ENCODE measurements around the gene DCLK1.
"Not testable (repeated sequence)": the region's sequence is repeated elsewhere in the genome, so short reads cannot be mapped to it uniquely, and the experiment has no call there.

Gene DCLK1

DNA sequence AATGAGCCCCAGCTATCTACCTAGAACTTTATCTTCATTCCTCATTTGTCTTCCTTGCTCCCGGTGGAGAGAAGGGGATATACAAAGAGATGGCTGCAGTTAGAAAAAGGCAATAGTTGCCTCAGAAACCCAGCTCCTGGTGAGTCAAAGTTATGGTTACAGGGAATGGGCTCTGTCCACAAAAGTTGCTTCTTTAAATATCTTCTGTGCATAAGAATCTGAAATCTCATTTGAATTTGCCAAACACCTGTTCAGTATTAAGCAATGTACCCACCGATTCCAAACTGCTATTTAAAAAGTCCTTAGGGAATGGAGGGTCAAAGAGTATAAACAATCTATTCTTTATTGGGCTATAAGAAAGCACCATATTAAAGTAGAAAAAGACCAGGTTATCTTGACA is 48.4 kb downstream of the DCLK1 start:
- no peak for DNase-seq

DNA sequence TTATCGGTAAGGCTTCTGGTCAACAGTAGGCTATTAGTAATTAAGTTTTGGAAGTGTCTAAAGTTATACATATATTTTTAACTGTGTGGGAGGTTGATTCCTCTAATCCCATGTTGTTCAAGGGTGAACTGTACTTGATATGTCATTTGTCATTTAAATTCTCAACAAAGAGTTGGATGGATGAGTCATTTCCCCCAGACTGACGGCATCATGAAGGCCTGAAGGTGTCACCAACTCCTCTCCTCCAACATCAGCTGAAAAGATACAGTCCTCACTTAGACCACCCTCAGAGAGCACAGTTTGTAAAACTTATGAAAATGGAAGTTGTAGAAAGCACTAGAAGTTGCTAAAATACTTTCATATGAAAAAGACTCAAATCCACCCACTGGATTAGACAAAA is 48.8 kb downstream of the DCLK1 start:
- DNase-seq = no peak

DNA sequence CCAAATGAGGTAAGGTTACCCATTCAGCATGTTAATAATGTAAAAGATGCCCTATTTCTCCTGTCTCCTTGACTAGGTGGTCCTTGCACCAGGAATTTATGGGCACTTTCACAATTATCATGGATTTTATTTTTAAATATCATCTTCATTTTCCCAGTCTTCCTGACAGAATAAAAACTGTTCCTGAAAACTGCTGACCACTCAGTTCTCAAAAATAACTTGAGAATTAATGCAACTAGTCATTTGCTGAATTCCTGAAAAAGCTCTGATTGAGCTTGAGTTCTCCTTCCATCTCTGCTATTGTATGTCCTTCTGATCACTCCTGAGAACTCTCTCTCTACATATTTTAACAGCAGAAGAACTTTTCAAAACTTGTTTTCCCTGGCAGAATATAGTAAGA is 55.0 kb downstream of the DCLK1 start:
- DNase-seq = no peak

DNA sequence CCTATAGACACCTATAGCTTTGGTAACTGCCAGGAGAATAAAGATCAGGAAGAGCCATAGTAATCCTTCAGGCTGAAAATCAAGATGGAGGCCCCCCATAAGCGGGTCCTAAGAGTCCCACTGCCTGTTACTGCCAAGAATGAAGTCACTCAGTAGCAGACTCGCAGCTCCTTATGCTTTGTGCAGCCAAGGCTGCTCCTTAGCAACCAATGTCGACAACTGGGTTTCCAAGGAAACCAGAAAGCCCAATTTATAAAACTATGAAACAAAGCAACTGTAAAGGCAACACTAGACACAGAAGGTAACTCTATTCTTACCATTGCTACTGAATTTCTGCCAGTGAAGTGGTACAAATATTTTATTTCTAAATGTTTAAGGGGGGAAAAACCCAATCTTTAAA is 56.5 kb downstream of the DCLK1 start:
- no peak for DNase-seq

- DNase-seq = no peak
These were observed 58.8 kb downstream of the DCLK1 start for GRCh38 chr13:36072152-36072935.

DNA sequence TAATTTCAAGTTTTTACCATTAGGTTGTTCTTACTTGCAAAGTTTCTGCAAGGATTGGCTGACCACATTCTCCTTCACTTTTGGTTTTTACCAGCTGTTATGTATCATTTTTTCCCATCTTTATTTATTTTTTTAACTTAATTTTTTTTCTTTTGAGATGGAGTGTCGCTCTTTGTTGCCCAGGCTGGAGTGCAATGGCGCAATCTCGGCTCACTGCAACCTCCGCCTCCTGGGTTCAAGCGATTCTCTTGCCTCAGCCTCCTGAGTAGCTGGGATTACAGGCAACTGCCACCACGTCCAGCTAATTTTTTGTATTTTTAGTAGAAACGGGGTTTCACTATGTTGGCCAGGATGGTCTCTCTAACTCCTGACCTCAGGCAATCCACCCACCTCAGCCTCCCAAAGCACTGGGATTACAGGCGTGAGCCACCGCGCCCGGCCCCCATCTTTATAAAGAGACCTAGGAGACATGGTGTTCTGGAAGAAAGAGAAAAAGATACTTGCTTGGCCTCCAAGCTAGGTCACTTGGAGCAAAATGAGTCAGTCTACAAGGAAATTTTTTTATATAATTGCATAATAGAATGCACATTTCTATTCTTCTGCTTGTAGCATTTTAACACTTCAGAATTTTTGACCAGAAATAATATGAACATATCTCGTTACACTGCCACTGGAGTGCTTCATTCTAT is 60.5 kb downstream of the DCLK1 start:
- DNase-seq = not testable (repeated sequence)

DNA sequence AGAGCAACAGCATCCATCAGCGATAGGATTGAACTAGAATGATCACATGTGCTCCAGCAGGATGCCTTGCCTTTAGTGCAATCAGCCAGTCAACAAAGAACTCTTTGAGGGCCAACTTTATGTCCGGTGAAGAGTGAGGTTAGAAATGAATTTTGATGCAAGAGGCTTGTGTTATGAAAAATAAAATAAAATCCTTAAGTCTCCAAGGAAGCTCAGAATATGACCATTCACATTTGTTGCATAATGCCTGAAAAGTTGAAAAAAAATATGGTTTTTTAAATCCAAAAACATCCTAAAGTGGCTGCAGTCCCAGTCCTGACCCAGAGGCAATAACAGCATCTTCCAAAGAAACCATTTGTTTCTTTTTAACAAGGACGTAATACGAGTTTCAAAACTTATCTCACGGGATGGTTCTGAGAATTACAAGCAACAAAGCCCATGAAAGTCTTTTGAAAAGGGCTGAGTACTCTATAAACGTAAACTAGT is 61.3 kb downstream of the DCLK1 start:
- no peak for DNase-seq

- no peak for DNase-seq
These were observed 62.2 kb downstream of the DCLK1 start for GRCh38 chr13:36068991-36069390.

- no peak for DNase-seq
These were observed 62.6 kb downstream of the DCLK1 start for GRCh38 chr13:36068566-36068965.

DNA sequence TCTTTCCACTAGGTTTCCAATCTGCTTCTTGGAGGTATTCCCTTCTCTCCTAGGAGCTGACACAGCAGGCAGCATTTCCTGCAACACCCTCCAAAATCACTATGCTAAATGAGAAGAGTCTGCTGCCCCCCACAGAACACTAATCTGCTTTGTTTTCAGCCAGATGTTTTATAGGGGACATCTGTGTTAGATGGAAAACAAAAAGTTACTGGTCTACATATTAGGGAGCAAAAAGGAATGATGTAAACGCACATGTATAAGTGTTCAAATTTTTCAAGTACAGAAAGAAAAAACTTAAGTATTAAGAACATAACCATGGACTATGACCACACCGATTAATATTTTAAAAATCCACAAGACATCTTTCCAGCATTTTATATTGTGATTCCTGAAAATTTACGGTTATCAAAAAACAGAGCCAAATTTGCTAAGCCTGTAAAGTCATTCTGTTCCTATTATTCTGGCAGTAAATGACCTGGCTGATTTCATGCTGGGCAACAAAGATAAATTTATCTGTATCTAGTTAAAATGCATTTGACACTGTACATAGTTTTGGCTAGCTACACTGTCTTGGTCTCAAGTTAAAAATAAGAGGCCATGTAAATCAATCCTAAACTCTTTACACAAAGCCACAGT is 63.3 kb downstream of the DCLK1 start:
- DNase-seq = no peak

- DNase-seq = no peak
These were observed 68.9 kb downstream of the DCLK1 start for GRCh38 chr13:36062249-36062648.

GRCh38 chr13:36061621-36062020 is 69.6 kb downstream of the DCLK1 start:
- DNase-seq = no peak

GRCh38 chr13:36061054-36061453 is 70.1 kb downstream of the DCLK1 start:
- no peak for DNase-seq

GRCh38 chr13:36059321-36059720 is 71.9 kb downstream of the DCLK1 start:
- no peak for DNase-seq

GRCh38 chr13:36058116-36058515 is 73.1 kb downstream of the DCLK1 start:
- DNase-seq = no peak

GRCh38 chr13:36057547-36057946 is 73.6 kb downstream of the DCLK1 start:
- no peak for DNase-seq

- peak; percentile 1 to 12 for DNase-seq
These were observed 74.1 kb downstream of the DCLK1 start for GRCh38 chr13:36057041-36057440.

GRCh38 chr13:36055366-36055765 is 75.8 kb downstream of the DCLK1 start:
- DNase-seq = no peak

- no peak for DNase-seq
These were observed 77.1 kb downstream of the DCLK1 start for GRCh38 chr13:36054041-36054440.

- no peak for DNase-seq
These were observed 80.1 kb downstream of the DCLK1 start for GRCh38 chr13:36051082-36051481.

GRCh38 chr13:36046672-36047071 is 84.5 kb downstream of the DCLK1 start:
- no peak for DNase-seq

DNA sequence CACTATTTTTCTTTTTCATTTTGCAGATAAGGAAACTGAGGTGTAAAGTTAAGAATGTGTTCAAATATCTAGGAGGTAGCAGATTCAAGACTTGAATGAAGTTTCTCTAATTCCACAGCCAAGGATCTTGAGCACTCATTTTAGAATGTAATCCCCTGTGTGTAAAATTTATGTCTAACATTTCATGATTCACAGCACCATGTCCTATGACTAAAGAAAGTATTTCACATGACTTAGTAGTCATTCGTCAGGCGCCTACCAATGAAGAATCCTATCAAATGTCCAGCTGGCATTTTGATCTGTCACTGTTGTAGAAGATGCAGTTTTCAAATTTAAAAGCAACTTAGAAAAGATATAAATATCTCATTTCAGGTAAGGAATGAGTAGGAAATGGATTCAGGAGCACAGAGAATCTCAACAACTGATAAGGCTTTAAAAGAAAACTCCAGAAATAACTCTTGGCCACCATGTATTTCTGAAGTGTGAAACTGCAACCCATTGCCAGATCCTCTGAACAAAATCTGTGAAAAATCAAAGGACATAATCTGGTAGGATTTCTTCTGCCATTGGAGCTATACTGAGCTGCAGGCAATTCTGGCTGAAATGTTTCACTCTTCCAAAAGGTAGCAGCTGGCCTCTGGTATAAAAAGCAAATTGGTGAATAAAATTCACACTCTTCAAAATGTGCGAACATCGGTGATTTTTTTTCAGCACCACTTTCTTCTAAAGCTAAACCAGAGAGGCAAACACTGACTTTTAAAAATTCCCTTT is 92.2 kb downstream of the DCLK1 start:
- DNase-seq = no peak

DNA sequence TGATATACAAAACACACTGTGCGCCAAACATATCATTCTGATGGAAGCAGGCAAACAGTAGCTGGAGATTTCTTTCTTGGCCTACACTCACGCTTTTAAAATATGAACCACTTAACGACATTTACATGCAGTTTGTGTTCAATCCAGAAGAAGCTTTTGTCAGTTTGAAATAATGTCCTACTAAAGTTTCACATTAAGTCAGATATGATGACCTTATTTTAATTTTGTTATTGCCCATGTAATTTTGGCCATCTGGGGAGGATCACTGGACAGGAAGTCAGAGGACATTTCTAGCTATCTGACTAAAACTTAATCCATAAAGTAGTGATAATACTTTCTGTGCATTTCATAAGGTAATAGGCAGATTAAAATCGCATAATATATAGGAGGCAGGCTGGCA is 98.1 kb downstream of the DCLK1 start:
- no peak for DNase-seq

All from Kasumi-1 (cell line).